Globus pallidus (tissue), 1 donor: ENCODE data around the gene NRIP2.

Source experiments
- DNase-seq: peaks from one replicate; pipeline ENCODE4 v3.0.0-alpha.2; 2015; ENCODE audit warnings: low spot score

NRIP2 gene

DNA sequence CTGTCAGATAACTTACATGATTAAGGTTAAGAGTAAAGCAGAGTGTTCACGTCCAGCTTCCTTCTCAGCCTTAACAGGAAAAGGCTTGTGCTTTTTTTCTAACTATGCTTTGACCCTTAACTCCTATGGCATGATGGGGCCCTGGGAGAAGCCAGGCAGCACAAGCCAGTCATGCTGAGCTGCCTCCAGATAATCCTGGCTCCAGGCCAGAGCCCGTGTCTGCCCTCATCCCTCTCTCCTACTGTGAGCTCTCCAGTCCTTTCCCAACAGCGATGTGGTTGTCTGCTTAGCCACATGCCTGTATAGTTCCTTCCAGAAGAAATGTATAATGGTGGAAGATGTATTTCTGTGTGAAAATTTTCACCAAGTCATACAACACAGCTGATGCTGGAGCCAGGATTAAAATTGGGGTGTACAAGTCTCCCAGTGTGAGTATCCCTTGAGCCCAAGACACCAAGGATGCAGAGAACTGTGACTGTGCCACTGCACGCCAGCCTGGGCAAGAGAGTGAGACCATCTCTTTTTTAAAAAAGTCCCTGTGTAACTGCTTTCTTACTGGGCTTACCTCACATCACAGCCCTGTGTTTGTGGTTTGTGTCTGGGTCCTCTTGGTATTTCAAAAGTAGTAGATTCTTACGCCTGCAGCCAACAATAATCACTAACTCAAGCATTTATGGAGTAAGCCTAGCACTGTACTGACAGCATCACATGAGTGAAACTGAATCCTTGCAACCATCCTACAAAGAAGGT, 30.3 kb downstream of the NRIP2 start:
- no peak for DNase-seq

GRCh38 chr12:2803635-2804392, 31.0 kb downstream of the NRIP2 start:
- no peak for DNase-seq

- DNase-seq = no peak
These were observed 33.6 kb downstream of the NRIP2 start for GRCh38 chr12:2801044-2801783.

DNA sequence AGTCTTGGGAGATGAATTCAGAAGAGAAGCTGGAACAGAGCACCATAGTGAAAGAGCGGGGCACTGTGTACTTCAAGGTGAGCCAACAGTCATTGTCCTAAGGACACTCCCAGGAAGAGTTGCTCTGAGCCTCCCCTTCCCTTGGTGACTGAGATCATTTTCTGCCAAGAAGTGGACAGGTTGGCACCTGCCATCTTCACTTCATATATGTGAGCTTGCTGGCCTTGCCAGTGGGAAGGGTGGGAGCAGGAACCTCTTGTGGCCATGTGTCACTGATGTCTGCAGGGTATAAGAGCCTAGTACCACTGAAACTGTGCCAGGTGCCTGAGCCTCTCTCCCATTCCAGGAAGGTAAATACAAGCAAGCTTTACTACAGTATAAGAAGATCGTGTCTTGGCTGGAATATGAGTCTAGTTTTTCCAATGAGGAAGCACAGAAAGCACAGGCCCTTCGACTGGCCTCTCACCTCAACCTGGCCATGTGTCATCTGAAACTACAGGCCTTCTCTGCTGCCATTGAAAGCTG, 34.7 kb downstream of the NRIP2 start:
- no peak for DNase-seq

DNA sequence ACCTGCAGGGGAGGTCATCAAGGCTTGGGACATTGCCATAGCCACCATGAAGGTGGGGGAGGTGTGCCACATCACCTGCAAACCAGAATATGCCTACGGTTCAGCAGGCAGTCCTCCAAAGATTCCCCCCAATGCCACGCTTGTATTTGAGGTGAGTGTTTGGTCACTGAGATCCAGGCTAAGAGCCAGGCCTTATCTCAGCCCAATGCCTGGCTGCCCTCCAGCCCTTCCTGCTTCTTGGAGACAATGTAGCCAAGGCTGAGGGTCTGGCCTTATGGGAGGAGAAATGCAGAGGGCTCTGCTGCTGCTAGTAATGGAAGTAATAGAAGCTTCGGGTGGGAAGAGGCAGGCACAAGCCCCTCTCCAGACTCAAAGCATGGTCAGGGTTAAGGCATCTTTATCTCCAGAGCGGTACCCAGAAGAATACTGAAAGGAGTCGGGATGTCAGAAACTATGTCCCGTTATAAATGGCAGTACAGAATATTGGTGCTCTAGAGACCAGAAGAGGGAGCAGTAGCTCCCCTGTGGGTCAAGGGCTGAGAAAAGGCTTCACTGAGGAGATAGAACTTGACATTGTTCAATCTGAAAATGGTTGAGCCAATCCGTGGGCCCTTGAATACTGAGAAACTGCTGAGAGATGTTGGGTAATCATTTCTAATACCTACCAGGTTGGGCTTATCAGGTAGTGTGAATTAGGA, 37.0 kb downstream of the NRIP2 start:
- peak; percentile 33 for DNase-seq

DNA sequence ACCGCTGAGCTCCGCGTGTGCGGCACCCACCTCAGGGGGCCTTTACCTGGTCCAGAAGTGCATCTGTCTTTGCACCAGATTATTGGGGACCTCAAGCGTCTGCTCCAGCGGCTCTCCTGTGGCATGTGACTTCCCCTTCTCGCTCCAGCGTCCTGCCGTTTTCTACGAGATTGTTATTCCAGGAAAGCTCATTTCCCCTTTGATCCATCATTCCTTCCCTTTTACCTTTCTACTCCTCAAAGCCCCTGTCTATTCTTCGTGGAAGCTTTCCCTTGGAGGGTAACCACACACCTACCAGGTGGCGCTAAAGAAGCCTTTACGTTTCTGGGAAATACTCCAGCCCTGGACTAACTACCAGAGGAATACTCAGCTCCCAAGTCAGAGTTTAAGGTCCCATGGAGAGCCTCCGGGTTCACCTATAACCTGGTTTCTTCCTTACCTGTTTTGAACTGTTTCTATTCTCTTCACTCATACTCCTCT, 38.6 kb downstream of the NRIP2 start:
- DNase-seq = no peak

- peak; percentile 88 for DNase-seq
These were observed 39.3 kb downstream of the NRIP2 start for GRCh38 chr12:2795291-2796186.

- peak; percentile 93 for DNase-seq
These were observed 40.0 kb downstream of the NRIP2 start, which contains the start of gene FKBP4 for GRCh38 chr12:2794736-2795289. Gene FKBP4 (plus strand): TSS chr12:2794970. CDS start chr12:2795140, 170 bp downstream.

DNA sequence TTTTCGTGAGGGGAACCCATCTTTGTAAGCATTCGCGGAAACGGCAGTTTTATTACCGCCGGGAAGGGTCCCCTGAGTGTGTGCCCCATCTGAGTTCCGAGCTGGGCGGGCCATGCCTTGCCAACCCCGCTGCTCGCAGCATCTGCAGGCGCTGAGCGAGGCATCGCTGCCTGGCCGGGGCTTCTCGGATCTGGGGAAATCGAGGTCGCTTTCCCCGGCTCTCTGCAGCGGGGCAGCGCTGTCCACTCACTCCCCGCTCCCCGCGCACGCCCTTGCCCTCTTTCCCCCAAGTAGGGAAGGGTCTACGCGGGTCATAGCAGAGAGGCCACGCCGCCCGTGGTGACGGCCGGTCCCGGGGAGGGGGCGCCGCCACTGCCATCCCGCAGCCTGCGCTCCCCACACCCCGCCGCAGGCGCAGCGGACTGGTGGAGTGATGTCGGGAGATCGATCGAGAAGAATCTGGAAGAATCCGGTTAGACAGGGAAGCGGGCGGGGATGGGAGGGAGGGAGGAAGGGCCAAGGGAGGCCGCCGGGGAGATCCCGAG, 40.6 kb downstream of the NRIP2 start:
- peak; percentile 77 for DNase-seq

DNA sequence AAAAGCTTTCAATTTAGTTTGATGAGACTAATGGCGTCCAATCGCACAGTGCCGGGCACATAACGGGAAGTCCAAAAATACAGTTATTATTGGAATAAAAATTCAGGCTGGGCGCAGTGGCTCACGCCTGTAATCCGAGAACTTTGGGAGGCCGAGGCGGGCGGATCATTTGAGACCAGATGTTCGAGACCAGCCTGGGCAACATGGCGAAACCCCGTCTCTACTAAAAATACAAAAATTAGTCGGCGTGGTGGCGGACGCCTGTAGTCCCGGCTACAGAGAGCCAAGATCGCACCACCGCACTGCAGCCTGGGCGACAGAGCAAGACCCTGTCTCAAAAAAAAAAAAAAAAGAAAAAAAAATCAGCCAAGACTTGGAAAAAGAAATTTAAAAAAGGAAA, 41.3 kb downstream of the NRIP2 start:
- no peak for DNase-seq

GRCh38 chr12:2792671-2793500, 41.9 kb downstream of the NRIP2 start:
- no peak for DNase-seq

DNA sequence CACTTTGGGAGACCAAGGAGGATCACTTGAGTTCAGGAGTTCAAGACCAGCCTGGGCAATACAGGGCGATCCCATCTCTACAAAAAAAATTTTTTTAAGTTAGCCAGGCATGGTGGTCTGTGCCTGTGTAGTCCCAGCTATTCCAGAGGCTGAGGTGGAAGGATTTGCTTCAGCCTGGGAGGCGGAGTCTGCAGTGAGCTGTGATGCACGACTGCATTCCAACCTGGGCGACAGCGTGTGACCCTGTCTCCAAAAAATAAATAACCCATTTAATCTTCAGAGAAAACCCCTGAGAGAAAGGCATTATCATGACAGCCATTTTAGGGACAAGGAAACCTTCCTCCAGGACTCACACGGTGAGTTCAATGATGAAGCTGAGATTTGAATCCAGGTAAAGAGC, 43.7 kb downstream of the NRIP2 start:
- DNase-seq = no peak

GRCh38 chr12:2785017-2785416, 49.8 kb downstream of the NRIP2 start:
- no peak for DNase-seq

GRCh38 chr12:2783936-2784600, 50.8 kb downstream of the NRIP2 start:
- peak; percentile 56 for DNase-seq

DNA sequence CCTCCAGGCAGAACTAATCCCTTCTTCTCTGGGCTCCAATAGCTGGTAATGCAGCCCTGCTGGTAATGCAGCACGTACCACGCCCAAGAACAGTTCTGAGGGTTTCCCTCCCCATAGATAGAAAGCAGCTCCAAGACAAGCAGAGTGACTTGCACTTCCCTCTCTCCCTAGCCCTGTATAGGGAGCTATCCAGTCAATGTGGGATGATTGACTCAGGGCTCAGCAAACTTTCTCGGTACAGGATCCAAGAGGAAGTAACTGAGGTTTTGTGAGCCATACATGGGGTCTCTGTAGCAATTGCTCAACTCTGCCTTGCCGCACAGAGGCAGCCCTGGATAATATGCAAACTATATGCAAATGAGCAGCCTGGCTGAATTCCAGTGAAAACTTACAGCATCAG, 55.6 kb downstream of the NRIP2 start:
- no peak for DNase-seq

DNA sequence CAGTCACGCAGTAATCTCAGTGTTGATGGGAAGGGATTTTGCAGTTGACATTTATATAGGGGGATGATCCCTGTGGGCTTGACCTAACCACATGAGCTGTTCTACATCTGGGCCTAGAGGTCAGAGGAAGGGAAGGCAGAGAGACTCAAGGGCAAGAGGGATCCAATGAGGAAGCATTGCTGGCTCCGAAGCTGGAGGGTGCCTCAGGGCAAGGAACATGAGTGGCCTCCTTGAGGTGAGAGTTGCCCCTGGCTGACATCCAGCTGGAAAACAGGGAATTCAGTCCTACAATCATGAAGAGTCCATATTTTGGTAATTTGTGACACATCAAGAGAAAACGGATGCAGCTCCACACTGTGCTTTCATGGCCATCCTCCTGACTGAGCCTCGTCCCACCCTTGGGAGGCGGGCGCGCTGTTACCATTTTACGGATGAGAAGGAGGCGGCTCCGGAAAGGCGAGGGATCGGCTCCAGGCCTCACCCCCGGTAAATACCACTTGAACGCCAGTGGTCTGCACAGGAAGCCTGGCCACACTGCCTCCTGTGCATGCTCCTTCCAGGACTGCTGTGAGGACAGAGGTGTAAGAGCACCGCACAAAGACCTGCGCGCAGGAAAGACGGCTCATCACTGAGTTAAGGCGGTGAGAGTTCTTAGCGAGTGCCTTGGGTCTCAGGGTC, 58.6 kb downstream of the NRIP2 start:
- DNase-seq = no peak

DNA sequence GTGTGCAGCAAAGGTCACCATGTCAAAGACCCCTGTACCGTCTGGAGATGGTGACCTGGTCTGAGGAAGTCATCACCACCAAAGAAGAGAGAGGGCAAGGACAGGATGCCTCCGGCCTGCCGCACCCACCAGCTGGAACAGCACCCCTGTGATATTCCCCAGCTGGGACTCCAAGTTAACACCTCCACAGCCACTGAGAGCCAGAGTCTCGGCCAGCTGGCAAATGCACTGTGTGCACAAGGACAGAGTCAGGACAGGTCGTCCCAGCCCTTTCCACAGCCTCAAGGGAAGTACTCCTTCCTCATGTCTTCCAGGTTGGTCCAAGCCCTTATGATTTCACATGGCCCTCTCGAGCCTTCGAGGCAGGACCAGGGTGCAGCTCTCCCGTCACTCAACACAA, 59.4 kb downstream of the NRIP2 start:
- DNase-seq = no peak
